ENCODE data around the gene CERS4. TPM values are rescaled to one million over a fixed set of nuclear protein-coding genes. Genes with fewer than 3 reads are reported as not detected.
"Not testable (repeated sequence)": the region's sequence is repeated elsewhere in the genome, so short reads cannot be mapped to it uniquely, and the experiment has no call there.

Gene CERS4
- total and polyA plus RNA-seq, 2 of the 8 experiments (the other 6 are each of a cell fraction or from before 2014, with no cell fraction given): 88.2 to 179 TPM

DNA sequence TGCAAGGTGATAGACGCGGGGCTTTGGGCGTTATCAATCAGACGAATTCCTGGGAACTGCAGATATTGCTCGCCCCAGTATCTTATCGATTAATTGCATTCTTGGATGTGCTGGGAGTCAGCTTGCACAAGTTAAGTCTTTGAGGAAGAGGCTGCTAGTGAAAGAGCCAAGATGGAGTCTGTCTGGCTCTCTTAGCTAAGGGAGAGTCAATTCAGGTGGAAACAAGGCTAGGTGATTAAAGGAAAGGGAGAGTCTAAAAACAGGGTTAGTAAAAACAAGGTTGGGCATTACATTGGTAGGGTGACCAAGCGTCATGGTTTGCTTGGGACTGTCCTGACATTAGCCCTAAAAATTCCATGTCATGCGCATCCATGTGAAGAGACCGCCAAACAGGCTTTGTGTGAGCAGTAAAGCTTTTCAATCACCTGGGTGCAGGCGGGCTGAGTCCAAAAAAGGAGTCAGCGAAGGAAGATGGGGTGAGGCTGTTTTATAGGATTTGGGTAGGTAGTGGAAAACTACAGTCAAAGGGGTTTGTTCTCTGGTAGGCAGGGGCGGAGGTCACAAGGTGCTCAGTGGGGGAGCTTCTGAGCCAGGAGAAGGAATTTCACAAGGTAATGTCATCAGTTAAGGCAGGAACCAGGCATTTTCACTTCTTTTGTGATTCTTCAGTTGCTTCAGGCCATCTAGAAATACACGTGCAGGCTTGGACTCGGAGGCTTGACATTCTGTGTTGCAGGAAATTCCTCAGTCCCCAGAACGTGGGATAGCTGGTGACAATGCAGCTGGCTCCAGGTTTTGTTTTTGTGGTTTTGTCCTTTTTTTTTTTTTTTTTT is 5.7 kb upstream of the CERS4 start:
- peak in 1 of 2 experiments; percentile 66 for DNase-seq (ENCODE audit: low read depth in 1 of 2, low spot score in 2 of 2)
- ChIA-PET CTCF (ENCODE audit: partially characterized antibody) (interaction anchor here (0.6 to 2.3 kb wide), 7 partner anchors 9 to 40 kb away, joined by 3 to 9 read pairs (median 4); no protein-coding TSS in a partner anchor), POLR2A (ENCODE audit: partially characterized antibody) (interaction anchor here (0.6 to 3.0 kb wide), 11 partner anchors 9 to 282 kb away, joined by 3 to 13 read pairs (median 4); partner anchors contain the start of gene FBN3)
- TF ChIP-seq POLR2A (IDR thresholded peaks at IDR 0.05; ENCODE audit: control extremely low read depth in 1 of 2, low read depth in 2 of 2, low read length in 2 of 2) (peak in 1 of 2 experiments; percentile 65; a peak in 1 of 3 replicates), YY1 (IDR thresholded peaks at IDR 0.05; ENCODE audit: low read depth, low read length) (0 out of 2 replicates have a peak, but pooled peaks have one; percentile 27), TCF12 (IDR thresholded peaks at IDR 0.05; ENCODE audit: low read depth, low read length) (peak; percentile 50; the same call in 1 of the 2 replicates), SIN3A (conservative IDR thresholded peaks at IDR 0.05 in 1 of 2, IDR thresholded peaks at IDR 0.05 in 1 of 2; ENCODE audit: low read depth in 1 of 2, low read length in 2 of 2) (peak in 1 of 2 experiments; percentile 71; a peak in 1 of 4 replicates), EP300 (IDR thresholded peaks at IDR 0.05; ENCODE audit: borderline replicate concordance in 1 of 2, low read depth in 2 of 2, low read length in 2 of 2) (0 out of 3 replicates have a peak, but pooled peaks of 1 of the 2 experiments have one; percentile 2), CEBPB (IDR thresholded peaks at IDR 0.05; ENCODE audit: low read depth, low read length) (peak; percentile 59), JUND (IDR thresholded peaks at IDR 0.05; ENCODE audit: low read length) (peak; percentile 41; the same call in 1 of the 2 replicates), ASH2L (IDR thresholded peaks at IDR 0.05; ENCODE audit: low read length) (peak; percentile 15)
- TF ChIP-seq, protein P1, sequence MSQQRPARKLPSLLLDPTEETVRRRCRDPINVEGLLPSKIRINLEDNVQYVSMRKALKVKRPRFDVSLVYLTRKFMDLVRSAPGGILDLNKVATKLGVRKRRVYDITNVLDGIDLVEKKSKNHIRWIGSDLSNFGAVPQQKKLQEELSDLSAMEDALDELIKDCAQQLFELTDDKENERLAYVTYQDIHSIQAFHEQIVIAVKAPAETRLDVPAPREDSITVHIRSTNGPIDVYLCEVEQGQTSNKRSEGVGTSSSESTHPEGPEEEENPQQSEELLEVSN (IDR thresholded peaks at IDR 0.05): peak; percentile 40; the same call in 1 of the 2 replicates
- TF ChIP-seq, protein P2, sequence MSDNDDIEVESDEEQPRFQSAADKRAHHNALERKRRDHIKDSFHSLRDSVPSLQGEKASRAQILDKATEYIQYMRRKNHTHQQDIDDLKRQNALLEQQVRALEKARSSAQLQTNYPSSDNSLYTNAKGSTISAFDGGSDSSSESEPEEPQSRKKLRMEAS (IDR thresholded peaks at IDR 0.05): peak; percentile 84

More for the DNA sequence above, 5.7 kb upstream of the CERS4 start:
- not testable (repeated sequence) for H4K20me1 ChIP-seq (replicated peaks in 1 of 2; ENCODE audit: control insufficient read depth in 1 of 2, insufficient read depth in 2 of 2, low read length in 2 of 2); H3K9me3 ChIP-seq (ENCODE audit: insufficient read depth in 2 of 2, low read depth in 1 of 2, low read length in 1 of 2); H3K23me2 ChIP-seq (ENCODE audit: low read depth, low read length); H2BK15ac ChIP-seq (ENCODE audit: low read length); H3K23ac ChIP-seq (ENCODE audit: insufficient read length); H3K14ac ChIP-seq (ENCODE audit: insufficient read length); H4K91ac ChIP-seq (replicated peaks; ENCODE audit: insufficient read length, low read length); H3K4ac ChIP-seq (replicated peaks; ENCODE audit: insufficient read length, low read depth, low read length); H3K4me3 ChIP-seq (ENCODE audit: extremely low read depth in 1 of 4, insufficient read depth in 2 of 4, low read depth in 3 of 4, low read length in 4 of 4); H3K36me3 ChIP-seq (ENCODE audit: control insufficient read depth in 2 of 4, insufficient read depth in 4 of 4, low read length in 3 of 4); H3K79me1 ChIP-seq (ENCODE audit: low read depth, low read length); H3K27me3 ChIP-seq (replicated peaks in 1 of 4; ENCODE audit: control insufficient read depth in 3 of 4, extremely low read depth in 1 of 4, insufficient read depth in 3 of 4, low read length in 3 of 4); H3K56ac ChIP-seq (replicated peaks; ENCODE audit: insufficient read length, low read depth, low read length); H2AFZ ChIP-seq (ENCODE audit: low read length); H4K8ac ChIP-seq (ENCODE audit: extremely low read depth, insufficient read depth, low read length); H3K79me2 ChIP-seq (ENCODE audit: control insufficient read depth in 1 of 2, insufficient read depth in 2 of 2, low read length in 2 of 2)
- FAIRE-seq: peak; percentile 86
- Histone ChIP-seq H4K5ac (ENCODE audit: insufficient read length, low read depth, low read length) (peak overlapping the region; percentile 64), H2BK5ac (ENCODE audit: low read depth, low read length) (peak overlapping the region; percentile 91), H3K9ac (replicated peaks in 1 of 4; ENCODE audit: extremely low read depth in 1 of 4, low read depth in 3 of 4, low read length in 3 of 4) (peak overlapping the region in 1 of 4 experiments; percentile 40; a peak in 3 of 7 replicates), H3K18ac (ENCODE audit: extremely low read depth, low read length) (peak overlapping the region; percentile 76), H2AK5ac (ENCODE audit: low read depth, low read length) (peak overlapping the region; percentile 15; the same call in 1 of the 2 replicates), H2BK12ac (ENCODE audit: low read depth, low read length) (peak overlapping the region; percentile 98; the same call in 1 of the 2 replicates), H2BK20ac (ENCODE audit: low read length) (peak overlapping the region; percentile 4), H3K4me2 (ENCODE audit: insufficient read depth in 1 of 2, low read depth in 2 of 2, low read length in 2 of 2) (peak overlapping the region; percentile 18 to 38; a peak in 3 of 4 replicates), H3K4me1 (replicated peaks in 1 of 4; ENCODE audit: control insufficient read depth in 3 of 4, insufficient read depth in 4 of 4, low read length in 3 of 4) (peaks cover 6 to 23% (median 19%) of the 10 kb centered on the region in 4 experiments), H2BK120ac (replicated peaks; ENCODE audit: low read depth, low read length) (peak overlapping the region; percentile 75), H3K27ac (ENCODE audit: low read depth, low read length) (peak overlapping the region; percentile 87)
- WGBS, 2 experiments (ENCODE audit: extremely low coverage in 1 of 2, insufficient coverage in 1 of 2, insufficient read length in 1 of 2, insufficient replicate concordance in 2 of 2, low coverage in 1 of 2, low lambda C conversion rate in 2 of 2, missing lambda C conversion rate in 1 of 2): 50% methylated on average over 15 of the region's 15 CpGs; no CpG with 5 or more reads in 1 of the 2 experiments
